Nephron (organoid): ENCODE measurements around the gene SSPN.

ENCODE experiments used
- H3K27ac Mint-ChIP-seq, 3 experiments: 2 replicates each; pipeline ENCODE4 v1.8.0; 2020; ENCODE audit warnings: mixed read lengths in 3 of 3, mild to moderate bottlenecking in 2 of 3, moderate library complexity in 1 of 3
- H3K27me3 Mint-ChIP-seq: 2 replicates; pipeline ENCODE4 v1.8.0; 2021; ENCODE audit warnings: low read depth, mild to moderate bottlenecking, moderate library complexity, mixed read lengths
- H3K36me3 Mint-ChIP-seq: 2 replicates; pipeline ENCODE4 v1.8.0; 2020; ENCODE audit warnings: low read depth, mixed read lengths
- H3K4me1 Mint-ChIP-seq: 2 replicates; pipeline ENCODE4 v1.8.0; 2020; ENCODE audit warnings: mixed read lengths
- H3K4me3 Mint-ChIP-seq, 3 experiments: 2 replicates each; pipeline ENCODE4 v1.8.0; 2020; ENCODE audit warnings: mild to moderate bottlenecking in 3 of 3, mixed read lengths in 3 of 3, moderate library complexity in 2 of 3
- H3K9me3 Mint-ChIP-seq: 2 replicates; pipeline ENCODE4 v1.8.0; 2020; ENCODE audit warnings: mixed read lengths
- TF ChIP-seq, protein P1 (sequence below), 3 experiments: fragments of 200-600 bp; sonication (generic); IDR thresholded peaks; one replicate each; pipeline ENCODE4 v1.5.0; 2021; ENCODE audit warnings: antibody characterized with exemption in 3 of 3; ENCODE audit not compliant: unreplicated experiment in 3 of 3

Gene SSPN, protein sequence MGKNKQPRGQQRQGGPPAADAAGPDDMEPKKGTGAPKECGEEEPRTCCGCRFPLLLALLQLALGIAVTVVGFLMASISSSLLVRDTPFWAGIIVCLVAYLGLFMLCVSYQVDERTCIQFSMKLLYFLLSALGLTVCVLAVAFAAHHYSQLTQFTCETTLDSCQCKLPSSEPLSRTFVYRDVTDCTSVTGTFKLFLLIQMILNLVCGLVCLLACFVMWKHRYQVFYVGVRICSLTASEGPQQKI

DNA sequence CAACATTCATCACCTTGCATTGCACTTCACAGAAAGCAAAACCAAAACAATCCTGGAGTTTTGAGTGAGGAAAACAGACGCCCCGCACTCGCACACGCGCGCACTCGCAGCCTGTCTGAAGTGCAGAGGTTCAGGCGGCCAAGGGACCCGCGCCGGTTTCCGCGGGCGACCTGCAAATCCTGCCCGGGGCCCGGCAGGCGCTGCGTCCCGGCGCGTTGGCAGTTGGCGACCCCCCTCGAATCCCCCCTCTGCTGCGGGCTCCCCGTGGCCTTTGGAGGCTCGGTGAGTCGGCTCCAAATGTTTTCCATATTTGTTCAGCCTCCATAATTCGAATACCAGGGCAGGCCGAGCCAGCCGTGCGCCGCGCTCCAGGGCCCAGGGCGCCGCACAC, at the start of gene SSPN:
TSS of gene SSPN (plus strand) at position 324 of the 391 bp plus-strand sequence. CDS start 100 bp downstream, outside the sequence.
- TF ChIP-seq, protein P1, sequence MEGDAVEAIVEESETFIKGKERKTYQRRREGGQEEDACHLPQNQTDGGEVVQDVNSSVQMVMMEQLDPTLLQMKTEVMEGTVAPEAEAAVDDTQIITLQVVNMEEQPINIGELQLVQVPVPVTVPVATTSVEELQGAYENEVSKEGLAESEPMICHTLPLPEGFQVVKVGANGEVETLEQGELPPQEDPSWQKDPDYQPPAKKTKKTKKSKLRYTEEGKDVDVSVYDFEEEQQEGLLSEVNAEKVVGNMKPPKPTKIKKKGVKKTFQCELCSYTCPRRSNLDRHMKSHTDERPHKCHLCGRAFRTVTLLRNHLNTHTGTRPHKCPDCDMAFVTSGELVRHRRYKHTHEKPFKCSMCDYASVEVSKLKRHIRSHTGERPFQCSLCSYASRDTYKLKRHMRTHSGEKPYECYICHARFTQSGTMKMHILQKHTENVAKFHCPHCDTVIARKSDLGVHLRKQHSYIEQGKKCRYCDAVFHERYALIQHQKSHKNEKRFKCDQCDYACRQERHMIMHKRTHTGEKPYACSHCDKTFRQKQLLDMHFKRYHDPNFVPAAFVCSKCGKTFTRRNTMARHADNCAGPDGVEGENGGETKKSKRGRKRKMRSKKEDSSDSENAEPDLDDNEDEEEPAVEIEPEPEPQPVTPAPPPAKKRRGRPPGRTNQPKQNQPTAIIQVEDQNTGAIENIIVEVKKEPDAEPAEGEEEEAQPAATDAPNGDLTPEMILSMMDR (IDR thresholded peaks at IDR 0.05; ENCODE audit: unreplicated experiment in 3 of 3): no peak
- H3K4me3 Mint-ChIP-seq: peak within 1 kb of the TSS; percentile 95 to 99 (median 98)
- H3K9me3 Mint-ChIP-seq: no peaks in the 10 kb centered on the region
- peaks cover 24% of the 10 kb centered on the region for H3K4me1 Mint-ChIP-seq
- peak within 1 kb of the TSS; percentile 96 to 98 (median 97) for H3K27ac Mint-ChIP-seq
- H3K36me3 Mint-ChIP-seq: no peaks in the 10 kb centered on the region
- no peaks in the 10 kb centered on the region for H3K27me3 Mint-ChIP-seq

DNA sequence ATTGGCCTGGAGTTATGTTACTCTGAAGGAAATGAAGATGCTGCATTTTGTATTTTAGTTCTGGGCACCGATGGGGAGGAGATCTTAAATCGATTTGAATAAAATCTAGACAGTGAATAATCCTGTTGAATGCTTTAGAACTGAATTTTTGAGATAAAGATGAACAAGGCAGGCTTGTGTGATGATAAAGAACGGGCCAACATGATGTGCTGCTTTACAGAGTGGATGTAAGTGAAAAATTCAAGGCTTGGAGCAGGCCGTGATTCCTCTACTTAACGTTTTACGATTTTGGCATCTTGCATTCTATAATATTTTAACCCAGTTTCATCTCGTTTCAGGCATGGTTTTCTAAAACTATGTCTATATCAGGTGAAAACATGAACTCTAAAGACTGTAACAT, 47.1 kb upstream of the SSPN start:
- H3K9me3 Mint-ChIP-seq: no peaks in the 10 kb centered on the region
- no peak overlapping the region for H3K27ac Mint-ChIP-seq
- H3K4me1 Mint-ChIP-seq: no peaks in the 10 kb centered on the region
- H3K27me3 Mint-ChIP-seq: no peaks in the 10 kb centered on the region
- H3K4me3 Mint-ChIP-seq: no peak overlapping the region
- TF ChIP-seq, protein P1 (IDR thresholded peaks at IDR 0.05; ENCODE audit: unreplicated experiment in 3 of 3): no peak
- H3K36me3 Mint-ChIP-seq: no peaks in the 10 kb centered on the region

DNA sequence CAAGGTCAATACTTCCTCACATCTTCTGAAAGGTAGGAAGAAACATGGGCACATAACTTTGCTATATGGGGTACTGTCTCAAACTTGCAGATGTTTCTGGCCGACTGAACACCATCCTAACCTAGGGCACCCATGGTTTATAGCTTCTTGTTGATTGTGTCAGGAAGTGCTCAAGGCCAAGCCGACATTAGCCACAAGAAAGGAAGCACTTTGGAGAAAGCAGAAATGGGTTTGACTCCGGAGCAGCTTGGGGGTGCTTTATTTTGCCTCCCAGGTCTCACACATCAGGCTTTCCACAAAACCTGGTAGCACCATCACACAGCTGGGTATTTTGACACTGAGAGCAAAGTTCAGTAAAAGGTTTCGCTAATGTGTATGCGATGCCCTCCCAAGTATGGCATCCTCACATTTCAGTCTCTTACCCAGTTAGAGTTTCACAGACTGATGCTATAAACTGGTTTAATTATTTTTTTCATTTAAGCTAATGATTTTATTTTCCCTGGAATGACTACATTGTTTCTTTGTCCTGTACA, 45.3 kb upstream of the SSPN start:
- Mint-ChIP-seq H3K27me3 (no peaks in the 10 kb centered on the region), H3K27ac (no peak overlapping the region), H3K4me1 (no peaks in the 10 kb centered on the region), H3K36me3 (no peaks in the 10 kb centered on the region), H3K9me3 (no peaks in the 10 kb centered on the region), H3K4me3 (no peak overlapping the region)
- TF ChIP-seq, protein P1 (IDR thresholded peaks at IDR 0.05; ENCODE audit: unreplicated experiment in 3 of 3): no peak

DNA sequence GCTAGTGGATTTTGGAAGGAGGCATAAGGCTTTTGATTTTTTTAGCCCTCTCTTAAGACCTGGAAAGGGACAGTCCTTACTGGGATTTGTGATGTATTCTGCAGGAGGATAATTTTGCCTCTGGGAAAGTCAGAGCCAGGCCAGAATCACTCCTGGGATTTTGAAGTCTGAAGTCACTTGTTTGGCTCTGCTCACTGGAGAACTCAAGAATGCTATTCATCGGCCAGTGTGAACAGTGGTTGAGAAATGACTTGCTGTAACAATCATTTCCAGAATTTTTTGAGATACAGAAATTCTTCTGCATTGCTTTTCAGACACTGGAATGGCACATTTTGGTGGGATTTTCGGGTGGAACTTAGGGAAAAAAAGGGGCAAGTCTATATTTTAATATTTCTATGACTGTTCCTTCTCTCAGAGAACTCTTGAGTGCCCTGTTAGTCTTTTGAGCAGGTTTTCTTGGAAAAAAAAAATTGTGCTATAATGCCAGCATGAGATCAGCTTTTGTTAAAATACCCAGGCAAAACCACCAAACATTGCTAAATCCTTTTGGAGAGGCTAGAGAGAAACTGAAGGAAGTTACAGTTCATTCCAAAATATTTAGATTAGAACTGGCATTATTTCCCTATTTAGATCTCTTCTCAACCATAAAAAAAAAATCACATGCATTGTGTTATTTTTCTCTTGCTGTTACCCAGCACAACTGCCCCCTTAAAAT, 44.5 kb upstream of the SSPN start:
- H3K4me3 Mint-ChIP-seq: no peak overlapping the region
- no peaks in the 10 kb centered on the region for H3K9me3 Mint-ChIP-seq
- TF ChIP-seq, protein P1 (IDR thresholded peaks at IDR 0.05; ENCODE audit: unreplicated experiment in 3 of 3): no peak
- no peaks in the 10 kb centered on the region for H3K4me1 Mint-ChIP-seq
- no peaks in the 10 kb centered on the region for H3K27me3 Mint-ChIP-seq
- H3K36me3 Mint-ChIP-seq: no peaks in the 10 kb centered on the region
- no peak overlapping the region for H3K27ac Mint-ChIP-seq

DNA sequence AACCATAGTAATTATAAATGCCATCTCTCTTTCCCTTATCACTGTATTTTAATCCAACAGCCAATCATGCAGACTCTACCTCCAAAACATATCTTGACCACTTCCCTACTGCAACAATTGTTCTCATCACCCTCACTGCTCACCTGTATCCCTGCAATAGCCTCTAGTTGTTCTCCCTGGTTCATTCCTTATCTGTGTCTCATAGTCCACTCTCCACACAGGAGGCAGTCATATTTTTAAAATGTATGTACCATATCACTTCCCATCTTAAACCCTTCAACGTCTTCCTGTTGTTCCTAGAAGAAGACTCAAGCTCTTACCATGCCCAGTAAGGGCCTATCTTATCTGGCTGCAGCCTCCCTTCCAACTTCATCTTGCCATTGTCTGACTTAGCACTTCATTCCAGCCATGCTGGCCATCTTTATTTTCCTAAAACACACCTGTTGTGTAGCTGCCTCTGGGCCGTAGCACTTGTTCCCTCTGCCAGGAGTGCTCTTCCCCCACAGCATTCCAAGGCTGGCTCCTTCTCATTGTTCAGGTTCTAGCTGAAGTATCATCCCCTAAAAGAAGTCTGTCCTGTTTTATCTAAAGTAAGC, 42.8 kb upstream of the SSPN start:
- Mint-ChIP-seq H3K4me1 (no peaks in the 10 kb centered on the region), H3K36me3 (no peaks in the 10 kb centered on the region), H3K9me3 (no peaks in the 10 kb centered on the region), H3K27ac (no peak overlapping the region), H3K27me3 (no peaks in the 10 kb centered on the region), H3K4me3 (no peak overlapping the region)
- TF ChIP-seq, protein P1 (IDR thresholded peaks at IDR 0.05; ENCODE audit: unreplicated experiment in 3 of 3): no peak
